RKO (cell line): ENCODE results near the gene PIR.

ENCODE experiments used
- DNase-seq: peaks from one replicate; pipeline ENCODE4 v3.0.0-alpha.2; 2016; ENCODE audit warnings: low spot score

PIR gene

DNA sequence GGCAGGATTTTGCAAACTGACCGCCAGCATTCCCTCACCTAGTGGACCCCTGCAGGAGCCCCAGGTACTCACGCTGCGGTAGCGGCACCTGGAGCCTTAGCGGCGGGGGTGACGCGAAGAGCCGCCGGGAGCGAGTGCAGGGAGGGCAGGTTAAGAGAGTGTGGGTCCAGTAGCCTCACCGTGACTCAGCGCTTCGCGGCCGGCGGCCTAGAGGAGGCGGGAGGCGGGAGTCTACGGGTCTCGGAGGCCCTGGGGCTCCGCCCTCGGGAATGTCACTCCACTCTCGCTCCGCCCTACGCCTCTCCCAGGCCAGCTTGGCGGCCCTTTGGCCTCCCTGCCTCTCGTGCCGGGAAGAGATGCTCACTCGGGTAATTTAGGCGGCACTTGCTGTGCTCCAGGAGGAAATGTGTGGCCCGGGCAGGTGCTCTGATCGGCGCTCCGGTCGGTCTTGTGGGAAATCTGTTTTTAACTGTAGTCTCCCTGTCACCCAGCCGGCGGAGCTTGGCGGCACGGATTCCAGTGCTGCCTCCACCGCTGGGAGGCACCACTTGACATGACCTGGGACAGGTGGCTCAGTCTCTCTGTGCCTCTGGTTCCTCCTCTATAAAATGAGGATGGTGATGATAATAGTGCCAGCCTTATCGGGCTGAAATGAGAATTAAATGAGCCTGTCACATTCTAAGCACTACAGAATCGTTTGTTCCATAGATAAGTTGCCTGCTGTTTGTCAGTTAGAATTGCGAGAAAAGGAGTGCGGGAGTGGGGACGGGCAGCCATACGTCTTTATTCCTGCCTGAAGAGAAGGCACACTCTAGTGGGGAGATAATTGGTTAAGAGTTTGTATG, at the start of gene PIR:
Gene PIR (minus strand): TSS at position 216 of the 845 bp plus-strand sequence. CDS start 2,076 bp downstream, outside the sequence.
- peak; percentile 85 for DNase-seq

DNA sequence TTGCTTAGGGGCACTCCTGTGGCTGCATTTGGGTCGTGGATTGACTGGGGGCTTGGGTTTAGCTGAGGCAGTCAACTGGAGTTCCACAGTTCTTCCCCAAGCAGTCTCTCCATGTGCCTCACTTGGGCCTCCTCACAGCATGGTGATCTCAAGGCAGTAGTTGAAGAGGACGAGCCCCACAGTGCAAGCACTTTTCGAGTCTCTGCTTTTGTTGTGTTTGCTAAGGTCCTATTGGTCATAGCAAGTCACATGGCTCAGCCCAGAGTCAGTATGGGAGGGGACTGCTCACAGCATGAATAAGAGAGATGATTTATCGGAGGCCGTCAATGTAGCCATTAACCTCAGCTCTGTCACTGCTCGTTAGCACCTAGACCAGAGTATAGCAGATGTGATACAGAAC, 37.2 kb upstream of the PIR start:
- no peak for DNase-seq

DNA sequence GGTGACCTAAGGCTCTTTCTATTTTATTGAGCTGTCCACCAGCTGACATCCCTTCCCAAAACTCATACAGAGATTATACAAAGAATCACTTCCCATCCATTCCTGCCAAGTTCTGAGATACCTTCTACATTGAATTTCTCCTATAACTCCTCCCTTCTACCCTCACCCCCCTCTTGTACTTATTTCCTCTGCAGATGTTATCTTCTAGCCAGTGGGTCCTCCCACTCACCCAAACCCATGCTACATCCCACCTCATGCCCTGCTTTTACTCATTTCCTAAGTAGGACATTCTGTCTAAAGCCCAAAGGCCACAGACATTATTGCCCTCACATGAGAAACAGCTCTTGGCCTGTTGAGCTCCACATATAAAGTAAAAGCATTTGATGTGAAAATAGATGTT, 36.0 kb upstream of the PIR start:
- DNase-seq: no peak

GRCh38 chrX:15525664-15526416, 32.7 kb upstream of the PIR start:
- DNase-seq: no peak

DNA sequence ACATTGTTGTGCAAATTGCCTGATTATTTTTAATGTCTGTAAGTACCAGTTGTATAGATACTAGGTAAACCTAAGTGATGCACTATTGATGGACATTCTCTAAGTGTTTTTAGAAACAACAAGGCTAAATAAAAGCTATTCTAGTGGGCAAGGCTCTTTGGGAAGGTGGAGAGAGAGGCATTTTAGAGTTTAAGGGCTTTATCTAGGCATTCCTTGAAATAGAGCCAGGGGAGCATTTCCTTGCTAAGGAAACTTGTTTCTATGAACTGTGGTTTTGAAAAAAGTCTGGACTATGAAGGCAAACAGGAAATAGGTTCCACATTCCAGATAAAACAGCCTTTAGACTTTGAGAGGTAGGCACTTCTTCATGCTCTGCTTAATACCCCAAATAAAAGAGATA, 31.3 kb upstream of the PIR start:
- DNase-seq: no peak

DNA sequence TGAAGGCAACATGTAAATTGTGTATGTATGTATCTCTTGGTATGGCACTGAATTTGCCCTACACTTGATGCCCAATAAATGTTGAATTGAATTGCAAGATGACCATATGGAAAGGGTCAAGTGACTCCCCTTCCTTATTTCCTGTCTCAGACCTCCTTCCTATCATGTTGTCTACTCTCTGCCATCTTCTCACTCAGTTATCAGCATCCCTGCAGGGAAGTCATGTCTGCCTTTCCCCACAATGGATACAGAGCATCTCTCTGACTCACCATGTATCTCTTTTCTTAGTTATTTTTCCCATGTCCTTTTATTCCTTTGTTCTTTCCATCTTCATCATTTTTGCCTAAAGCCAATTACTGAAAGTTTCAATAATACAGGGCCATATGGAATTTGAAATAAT, 30.0 kb upstream of the PIR start:
- DNase-seq: no peak

DNA sequence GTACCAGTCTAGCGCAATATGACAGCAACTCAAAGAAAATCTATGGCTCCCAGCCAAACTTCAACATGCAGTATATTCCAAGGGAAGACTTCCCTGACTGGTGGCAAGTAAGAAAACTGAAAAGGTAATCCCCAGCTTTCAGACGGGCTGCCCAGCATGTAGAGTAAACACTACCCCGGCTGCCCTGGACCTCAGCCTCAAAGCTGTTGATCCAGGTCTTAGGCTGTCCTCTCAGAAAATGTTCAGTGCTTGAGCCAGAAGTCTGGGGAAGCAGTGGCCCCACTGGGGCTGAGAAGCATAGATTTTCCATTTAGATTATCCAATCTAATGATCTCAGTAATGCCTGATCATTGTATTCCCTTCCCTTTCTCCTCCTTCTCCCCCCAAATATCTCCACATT, 29.3 kb upstream of the PIR start:
- DNase-seq: no peak

DNA sequence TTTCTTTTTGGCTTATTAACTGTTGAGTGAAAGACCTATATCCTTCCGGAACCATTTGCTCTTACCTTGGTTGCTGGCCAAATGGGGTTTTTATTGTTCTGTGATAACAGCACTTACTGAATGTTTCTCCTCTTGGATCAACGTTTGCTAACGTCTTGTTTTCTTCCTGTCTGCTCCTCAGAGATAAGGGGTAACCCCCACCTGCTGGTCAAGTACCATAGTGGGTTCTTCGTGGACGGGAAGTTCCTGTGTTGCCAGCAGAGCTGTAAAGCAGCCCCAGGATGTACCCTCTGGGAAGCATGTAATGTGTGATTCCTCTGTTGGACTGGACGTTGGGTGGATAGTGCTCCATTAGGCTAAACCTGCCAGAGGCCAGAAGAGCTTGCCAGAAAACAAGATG, 22.8 kb upstream of the PIR start:
- DNase-seq: no peak

GRCh38 chrX:15514279-15514678, 21.1 kb upstream of the PIR start:
- DNase-seq: no peak

- peak; percentile 26 for DNase-seq
These were observed 19.4 kb upstream of the PIR start for GRCh38 chrX:15512401-15512965.

- no peak for DNase-seq
These were observed 18.4 kb upstream of the PIR start for GRCh38 chrX:15511563-15511962.

GRCh38 chrX:15509845-15510244, 16.7 kb upstream of the PIR start:
- DNase-seq: no peak

- DNase-seq: no peak
These were observed 13.9 kb upstream of the PIR start for GRCh38 chrX:15507005-15507404.

GRCh38 chrX:15505101-15505500, 12.0 kb upstream of the PIR start:
- no peak for DNase-seq

- DNase-seq: no peak
These were observed 11.5 kb upstream of the PIR start for GRCh38 chrX:15504661-15505060.

GRCh38 chrX:15501506-15501905, 8.4 kb upstream of the PIR start:
- DNase-seq: no peak

DNA sequence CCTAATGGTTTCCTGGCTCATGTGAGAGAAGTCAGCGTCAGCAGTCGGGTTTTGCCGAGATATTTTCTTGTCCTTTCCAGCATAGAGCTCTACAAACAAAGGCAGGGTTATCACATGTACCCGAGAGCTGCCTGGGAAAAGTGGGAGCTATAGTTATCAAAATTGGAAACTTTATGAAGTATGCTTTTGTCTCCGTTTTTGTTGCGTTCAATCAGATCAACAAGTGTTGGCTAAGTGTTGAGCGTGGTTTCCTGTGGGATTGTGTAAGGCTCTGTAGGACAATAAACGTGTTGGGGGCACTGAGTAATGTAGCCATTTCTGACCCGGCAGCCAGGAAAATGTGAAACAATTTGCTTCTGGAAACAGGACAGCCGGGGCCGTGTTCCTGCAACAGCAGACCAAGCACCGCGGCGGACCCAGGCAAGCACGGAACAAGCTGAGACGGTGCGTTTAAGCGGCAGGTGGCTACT, 7.4 kb upstream of the PIR start, which contains the start of gene BMX:
Gene BMX (plus strand): TSS at position 311 of the 470 bp plus-strand sequence. CDS start 7,547 bp downstream, outside the sequence.
- no peak for DNase-seq

DNA sequence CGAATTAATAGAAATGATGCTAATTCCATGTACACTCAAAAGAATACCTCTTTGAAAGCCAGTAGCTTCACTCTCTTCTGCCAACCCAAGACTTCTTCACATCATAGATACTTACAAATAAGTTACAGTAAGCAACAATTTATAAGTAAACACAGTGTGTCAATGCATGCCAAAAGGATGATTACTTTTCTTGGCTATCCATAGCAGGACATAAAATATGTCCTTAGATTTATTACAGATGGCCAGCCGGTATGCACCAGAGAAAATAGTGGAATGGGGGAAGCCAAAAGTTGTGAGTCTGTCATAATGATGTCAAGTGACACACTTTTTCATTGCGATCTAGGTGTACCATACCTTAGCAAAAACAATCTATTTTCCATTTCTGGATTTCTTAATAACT, 6.8 kb upstream of the PIR start:
- DNase-seq: no peak

DNA sequence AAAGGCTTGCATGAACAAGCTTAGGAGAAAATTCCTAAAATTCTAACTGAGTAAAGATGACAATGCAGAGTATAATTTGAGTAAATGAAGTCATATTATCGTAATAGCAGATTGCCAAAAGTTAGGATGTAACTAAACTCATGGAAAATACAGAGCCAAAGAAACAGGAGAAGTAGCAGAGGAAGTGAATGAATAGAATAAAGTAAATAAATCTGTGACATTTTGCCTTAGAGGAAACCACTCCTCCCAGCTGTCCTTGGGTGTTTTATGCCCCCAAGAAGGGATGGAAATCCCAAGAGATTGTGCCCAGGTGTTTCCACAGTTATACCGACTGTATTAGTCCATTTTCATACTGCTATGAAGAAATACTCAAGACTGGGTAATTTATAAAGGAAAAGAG, 5.6 kb upstream of the PIR start:
- DNase-seq: no peak

GRCh38 chrX:15497865-15498264, 4.7 kb upstream of the PIR start:
- DNase-seq: peak; percentile 60

DNA sequence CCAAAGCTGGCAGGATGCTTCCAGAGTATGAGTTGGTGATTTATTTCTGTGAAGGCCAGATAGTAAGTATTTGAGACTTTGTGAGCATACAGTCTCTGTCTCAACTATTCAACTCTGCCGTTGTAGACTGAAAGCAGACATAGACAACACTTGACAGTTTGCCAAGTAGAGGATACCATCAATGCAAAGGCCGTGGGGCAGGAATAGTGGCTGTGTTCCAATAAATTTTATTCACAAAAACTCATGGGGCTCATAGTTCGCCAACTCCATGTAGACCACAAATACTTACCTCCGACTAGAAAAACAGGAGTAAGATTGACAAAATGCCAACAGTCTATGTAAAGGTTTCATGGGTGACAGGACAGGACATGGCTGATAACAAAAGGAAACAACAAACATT, 3.7 kb upstream of the PIR start:
- no peak for DNase-seq

DNA sequence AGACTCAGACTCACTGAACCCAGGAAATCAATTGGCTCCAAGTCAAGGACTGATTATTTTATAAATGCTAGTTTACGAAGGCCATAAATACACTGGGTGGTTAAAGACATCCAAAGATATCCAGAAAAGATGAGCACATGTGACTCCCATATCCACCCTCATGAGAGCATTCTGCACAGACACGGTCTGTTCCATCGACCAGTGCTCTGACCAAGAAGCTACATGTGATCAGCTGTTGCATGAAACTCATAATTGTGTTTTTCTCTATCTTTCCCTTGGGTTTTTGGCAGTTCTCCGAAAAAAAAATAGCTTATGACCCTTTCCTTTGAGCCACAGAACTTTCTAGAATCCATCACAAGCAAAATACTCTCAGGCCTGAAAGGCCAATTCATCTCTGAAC, 2.7 kb upstream of the PIR start:
- DNase-seq: no peak

DNA sequence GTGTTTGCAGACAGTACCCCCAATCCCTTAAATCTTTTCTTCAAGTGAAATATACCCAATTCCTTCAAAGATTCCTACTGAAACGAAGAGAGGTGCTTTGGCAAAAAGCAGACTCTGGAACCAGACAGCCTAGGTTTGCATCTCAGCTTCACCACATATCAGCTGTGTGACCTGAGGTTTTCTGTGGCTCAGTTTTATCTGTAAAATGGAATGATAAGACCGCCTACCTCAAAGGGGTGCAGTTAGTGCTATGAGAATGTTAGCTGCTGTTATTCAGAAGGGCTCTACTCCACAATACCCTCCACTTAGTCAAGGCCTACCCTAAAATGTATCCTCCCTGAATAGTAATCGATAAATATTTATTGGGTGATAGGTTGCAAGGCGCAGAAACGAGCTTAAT, 664 bp downstream of the PIR start:
- no peak for DNase-seq
